ENCODE data around the gene SPRR3. TPM values are rescaled to one million over a fixed set of nuclear protein-coding genes. Genes with fewer than 3 reads are reported as not detected.

The SPRR3 gene
- total RNA-seq, 4 donors from 2014 or later = not detected

GRCh38 chr1:152967201-152967600 is 34.3 kb upstream of the SPRR3 start:
- 28 to 37% methylated on average over 5 to 6 of the region's 7 CpGs for WGBS, 2 donors
- TF ChIP-seq CTCF (IDR thresholded peaks at IDR 0.05) (no peak), POLR2A (IDR thresholded peaks at IDR 0.05) (no peak)
- intact Hi-C loops (cut with DNase I; ENCODE audit: low total_unique reads) = no loop called here
- DNase-seq (ENCODE audit: low spot score in 2 of 2) = peak in 1 of 2 donors; percentile 54
- H3K4me3 ChIP-seq (ENCODE audit: low read depth, poor library complexity, severe bottlenecking) = no peak overlapping the region

DNA sequence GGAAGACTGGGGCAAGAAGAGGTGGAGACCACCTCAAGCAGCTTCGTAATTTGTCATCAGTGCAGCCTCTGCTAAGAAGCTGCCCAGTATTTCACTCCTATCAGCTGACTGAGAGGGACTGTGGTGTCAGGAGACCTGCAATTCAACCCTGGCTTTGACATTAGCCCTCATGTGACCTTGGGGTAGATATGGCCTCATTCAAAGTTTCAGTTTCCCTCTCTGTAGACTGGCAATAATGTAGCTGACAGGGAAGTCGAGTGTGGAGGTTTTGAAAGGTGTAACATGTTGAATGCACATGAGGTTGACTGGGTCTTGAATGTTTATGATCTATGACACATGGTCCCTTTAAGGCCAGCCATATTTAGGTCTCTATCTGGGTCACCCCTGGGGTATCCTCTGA is 33.3 kb upstream of the SPRR3 start:
- peak in 1 of 2 donors; percentile 23 for DNase-seq (ENCODE audit: low spot score in 2 of 2)
- intact Hi-C loops (cut with DNase I; ENCODE audit: low total_unique reads) = no loop called here
- WGBS, 2 donors = 50 to 66% methylated on average over 2 of the region's 2 CpGs
- TF ChIP-seq POLR2A (IDR thresholded peaks at IDR 0.05) (no peak), CTCF (IDR thresholded peaks at IDR 0.05) (no peak)
- no peak overlapping the region for H3K4me3 ChIP-seq (ENCODE audit: low read depth, poor library complexity, severe bottlenecking)

DNA sequence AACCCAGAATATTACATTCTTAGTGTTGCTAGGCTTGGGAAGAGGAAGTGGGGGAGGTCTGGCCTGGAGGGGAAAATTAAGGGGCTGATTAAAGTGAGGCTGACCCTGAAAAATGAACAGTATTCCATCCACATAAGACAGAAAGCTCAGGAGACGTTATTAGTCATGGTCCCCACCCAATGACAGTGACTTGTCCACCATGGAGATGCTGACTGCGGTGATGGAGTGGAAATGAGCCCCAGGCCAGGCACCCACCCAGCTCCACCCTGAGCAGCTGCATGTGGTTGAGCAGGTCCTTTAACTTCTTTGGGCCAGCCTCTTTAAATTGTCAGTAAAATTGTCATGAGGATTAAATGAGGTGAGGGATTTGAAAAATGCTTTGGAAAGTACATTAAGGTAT is 32.5 kb upstream of the SPRR3 start:
- 60 to 61% methylated on average over 2 of the region's 2 CpGs for WGBS, 2 donors
- no peak overlapping the region for H3K4me3 ChIP-seq (ENCODE audit: low read depth, poor library complexity, severe bottlenecking)
- peak in 1 of 2 donors; percentile 34 for DNase-seq (ENCODE audit: low spot score in 2 of 2)
- intact Hi-C loops (cut with DNase I; ENCODE audit: low total_unique reads) = no loop called here
- no peak for TF ChIP-seq CTCF (IDR thresholded peaks at IDR 0.05)
- no peak for TF ChIP-seq POLR2A (IDR thresholded peaks at IDR 0.05)

- intact Hi-C loops (cut with DNase I; ENCODE audit: low total_unique reads) = no loop called here
- no peak for TF ChIP-seq POLR2A (IDR thresholded peaks at IDR 0.05)
- no peak for TF ChIP-seq CTCF (IDR thresholded peaks at IDR 0.05)
- DNase-seq (ENCODE audit: low spot score in 2 of 2) = peak in 1 of 2 donors; percentile 50
- WGBS, 2 donors = 88 to 96% methylated on average over 6 of the region's 6 CpGs
- no peak within 1 kb of the TSS for H3K4me3 ChIP-seq (ENCODE audit: low read depth, poor library complexity, severe bottlenecking)
Measured at GRCh38 chr1:152970495-152970894, 31.1 kb upstream of the SPRR3 start, which contains the start of gene SPRR4. Gene SPRR4 (plus strand): TSS chr1:152970648. CDS start chr1:152971891, 1,243 bp downstream.

DNA sequence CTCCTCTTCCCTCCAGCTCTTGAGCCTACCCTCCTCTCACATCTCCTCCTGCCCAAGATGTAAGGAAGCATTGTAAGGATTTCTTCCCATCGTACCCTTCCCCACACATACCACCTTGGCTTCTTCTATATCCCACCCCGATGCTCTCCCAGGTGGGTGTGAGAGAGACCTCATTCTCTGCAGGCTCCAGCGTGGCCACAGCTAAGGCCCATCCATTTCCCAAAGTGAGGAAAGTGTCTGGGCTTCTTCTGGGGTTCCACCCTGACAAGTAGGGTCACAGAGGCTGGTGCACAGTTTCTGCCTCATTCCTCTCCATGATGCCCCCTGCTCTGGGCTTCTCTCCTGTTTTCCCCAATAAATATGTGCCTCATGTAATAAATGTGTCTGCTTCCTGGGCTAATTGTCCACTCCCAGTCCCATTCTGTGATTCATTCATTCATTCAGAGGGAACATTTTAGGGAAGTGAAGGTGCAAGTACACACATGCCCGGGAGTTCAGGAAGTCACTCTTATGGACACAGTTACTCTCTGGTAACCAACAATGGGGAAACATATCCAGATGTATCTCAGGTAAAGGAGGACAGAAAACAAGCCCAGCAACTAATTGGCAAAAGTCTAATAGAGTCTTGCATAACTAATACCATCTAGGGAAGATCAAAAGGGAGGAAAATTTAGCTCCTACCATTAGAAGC is 29.2 kb upstream of the SPRR3 start:
- WGBS, 2 donors = 78 to 89% methylated on average over 4 of the region's 4 CpGs
- peak in 1 of 2 donors; percentile 64 for DNase-seq (ENCODE audit: low spot score in 2 of 2)
- intact Hi-C loops (cut with DNase I; ENCODE audit: low total_unique reads) = no loop called here

More for the DNA sequence above, 29.2 kb upstream of the SPRR3 start:
- TF ChIP-seq POLR2A (IDR thresholded peaks at IDR 0.05) (no peak), CTCF (IDR thresholded peaks at IDR 0.05) (no peak)
- no peak overlapping the region for H3K4me3 ChIP-seq (ENCODE audit: low read depth, poor library complexity, severe bottlenecking)

All from lower leg skin (tissue), 4 donors.